ENCODE measurements around the gene ING5.

Gene ING5

DNA sequence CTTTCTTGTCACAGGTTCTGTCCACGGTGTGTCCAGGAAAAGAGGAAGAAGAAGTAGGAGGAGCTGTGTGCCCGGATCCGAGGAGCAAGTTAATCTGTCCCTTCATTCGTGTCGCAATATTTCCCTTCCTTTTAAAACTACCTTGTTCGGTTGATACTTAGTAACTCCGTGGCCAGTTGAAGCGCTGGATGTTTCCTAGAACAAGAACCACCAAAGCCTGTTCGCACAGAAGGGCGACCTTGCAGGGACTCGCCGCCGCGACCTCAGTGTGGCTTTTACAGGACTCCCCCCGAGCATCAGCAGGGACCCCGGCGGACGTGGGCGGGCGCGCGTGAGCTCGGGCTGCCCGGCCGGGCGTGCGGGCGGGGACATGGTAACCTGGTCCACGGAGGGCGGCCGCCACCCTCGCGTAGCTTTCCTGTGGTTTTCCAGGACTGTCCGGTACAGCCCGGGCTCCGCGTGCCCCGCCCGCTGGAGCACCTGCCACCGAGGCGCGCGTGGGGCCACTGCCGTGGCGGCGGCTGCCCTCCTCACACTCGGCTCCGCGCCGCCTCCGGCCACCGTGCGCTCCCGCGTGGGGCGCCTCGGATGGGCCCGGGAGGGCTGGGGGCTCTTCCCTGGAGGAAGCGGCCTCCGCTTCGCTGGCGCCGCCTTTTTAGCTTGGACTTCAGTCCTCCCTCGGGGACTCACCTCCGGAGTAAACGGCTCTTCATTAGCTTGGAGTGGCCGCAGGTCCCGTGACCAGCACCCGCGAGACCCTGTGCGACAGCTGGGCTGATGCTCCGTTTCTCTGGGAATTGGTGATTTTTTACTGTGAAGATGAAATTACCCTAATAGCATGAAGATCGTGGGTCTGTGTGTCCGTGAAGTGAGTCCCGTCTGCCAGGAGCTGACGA, 23.4 kb downstream of the ING5 start:
- Histone ChIP-seq H2AFZ (ENCODE audit: low read length) (no peak overlapping the region), H3K36me3 (ENCODE audit: insufficient read depth, low read length) (peaks cover 49% of the 10 kb centered on the region), H3K27me3 (ENCODE audit: insufficient read depth, low read length) (no peaks in the 10 kb centered on the region), H3F3A (ENCODE audit: insufficient read depth, low read length) (no peaks in the 10 kb centered on the region), H3K9ac (ENCODE audit: low read length) (no peak overlapping the region), H3K9me3 (ENCODE audit: low read length) (peaks cover 14% of the 10 kb centered on the region), H3K4me1 (ENCODE audit: insufficient read depth, low read length, severe bottlenecking) (no peaks in the 10 kb centered on the region), H4K20me1 (ENCODE audit: insufficient read depth, low read length) (no peaks in the 10 kb centered on the region), H3K27ac (ENCODE audit: low read depth, low read length, poor library complexity, severe bottlenecking) (no peak overlapping the region), H3K79me2 (ENCODE audit: insufficient read depth, low read length) (no peaks in the 10 kb centered on the region), H3K9me2 (ENCODE audit: low read depth, low read length) (no peaks in the 10 kb centered on the region), H3K4me3 (ENCODE audit: low read depth, low read length, poor library complexity, severe bottlenecking) (no peak overlapping the region), H3K4me2 (ENCODE audit: low read length) (no peak overlapping the region)
- no peak for TF ChIP-seq EZH2 (IDR thresholded peaks at IDR 0.05; ENCODE audit: borderline replicate concordance, low read length)
- TF ChIP-seq, protein P1, sequence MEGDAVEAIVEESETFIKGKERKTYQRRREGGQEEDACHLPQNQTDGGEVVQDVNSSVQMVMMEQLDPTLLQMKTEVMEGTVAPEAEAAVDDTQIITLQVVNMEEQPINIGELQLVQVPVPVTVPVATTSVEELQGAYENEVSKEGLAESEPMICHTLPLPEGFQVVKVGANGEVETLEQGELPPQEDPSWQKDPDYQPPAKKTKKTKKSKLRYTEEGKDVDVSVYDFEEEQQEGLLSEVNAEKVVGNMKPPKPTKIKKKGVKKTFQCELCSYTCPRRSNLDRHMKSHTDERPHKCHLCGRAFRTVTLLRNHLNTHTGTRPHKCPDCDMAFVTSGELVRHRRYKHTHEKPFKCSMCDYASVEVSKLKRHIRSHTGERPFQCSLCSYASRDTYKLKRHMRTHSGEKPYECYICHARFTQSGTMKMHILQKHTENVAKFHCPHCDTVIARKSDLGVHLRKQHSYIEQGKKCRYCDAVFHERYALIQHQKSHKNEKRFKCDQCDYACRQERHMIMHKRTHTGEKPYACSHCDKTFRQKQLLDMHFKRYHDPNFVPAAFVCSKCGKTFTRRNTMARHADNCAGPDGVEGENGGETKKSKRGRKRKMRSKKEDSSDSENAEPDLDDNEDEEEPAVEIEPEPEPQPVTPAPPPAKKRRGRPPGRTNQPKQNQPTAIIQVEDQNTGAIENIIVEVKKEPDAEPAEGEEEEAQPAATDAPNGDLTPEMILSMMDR (IDR thresholded peaks at IDR 0.05; ENCODE audit: low read length) = no peak

DNA sequence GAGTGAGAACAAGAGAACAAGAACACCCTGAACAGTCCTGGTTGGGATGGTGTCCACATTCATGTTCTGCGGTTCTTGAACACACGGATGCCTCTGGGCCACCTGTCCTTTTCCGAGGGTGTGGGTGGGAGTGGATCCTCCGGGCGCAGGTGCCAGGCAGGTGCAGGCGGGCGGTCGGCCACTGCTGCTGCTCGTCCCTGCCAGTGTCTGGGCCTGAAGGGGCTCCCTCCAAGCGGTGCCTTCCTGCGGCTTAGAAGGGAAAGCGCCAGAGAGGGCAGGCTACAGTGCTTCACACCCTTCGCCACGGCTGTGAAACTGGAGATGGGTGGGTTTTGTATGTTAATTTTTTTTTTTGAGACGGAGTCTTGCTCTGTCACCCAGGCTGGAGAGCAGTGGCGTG, 24.6 kb downstream of the ING5 start:
- Histone ChIP-seq H3K27me3 (ENCODE audit: insufficient read depth, low read length) (no peaks in the 10 kb centered on the region), H3K4me2 (ENCODE audit: low read length) (no peak overlapping the region), H3F3A (ENCODE audit: insufficient read depth, low read length) (no peaks in the 10 kb centered on the region), H3K4me1 (ENCODE audit: insufficient read depth, low read length, severe bottlenecking) (peaks cover 4% of the 10 kb centered on the region), H3K4me3 (ENCODE audit: low read depth, low read length, poor library complexity, severe bottlenecking) (no peak overlapping the region), H3K9me2 (ENCODE audit: low read depth, low read length) (no peaks in the 10 kb centered on the region), H4K20me1 (ENCODE audit: insufficient read depth, low read length) (no peaks in the 10 kb centered on the region), H2AFZ (ENCODE audit: low read length) (no peak overlapping the region), H3K79me2 (ENCODE audit: insufficient read depth, low read length) (no peaks in the 10 kb centered on the region), H3K27ac (ENCODE audit: low read depth, low read length, poor library complexity, severe bottlenecking) (no peak overlapping the region), H3K36me3 (ENCODE audit: insufficient read depth, low read length) (peaks cover 37% of the 10 kb centered on the region), H3K9me3 (ENCODE audit: low read length) (peaks cover 14% of the 10 kb centered on the region), H3K9ac (ENCODE audit: low read length) (no peak overlapping the region)
- TF ChIP-seq, protein P1 (IDR thresholded peaks at IDR 0.05; ENCODE audit: low read length) = no peak
- TF ChIP-seq EZH2 (IDR thresholded peaks at IDR 0.05; ENCODE audit: borderline replicate concordance, low read length) = no peak

GRCh38 chr2:241728000-241728399, 26.2 kb downstream of the ING5 start:
- H3K9me2 ChIP-seq (ENCODE audit: low read depth, low read length) = no peaks in the 10 kb centered on the region
- H2AFZ ChIP-seq (ENCODE audit: low read length) = no peak overlapping the region
- H4K20me1 ChIP-seq (ENCODE audit: insufficient read depth, low read length) = no peaks in the 10 kb centered on the region
- no peak overlapping the region for H3K4me2 ChIP-seq (ENCODE audit: low read length)
- H3K27ac ChIP-seq (ENCODE audit: low read depth, low read length, poor library complexity, severe bottlenecking) = no peak overlapping the region
- TF ChIP-seq, protein P1 (IDR thresholded peaks at IDR 0.05; ENCODE audit: low read length) = no peak
- no peak for TF ChIP-seq EZH2 (IDR thresholded peaks at IDR 0.05; ENCODE audit: borderline replicate concordance, low read length)
- no peaks in the 10 kb centered on the region for H3F3A ChIP-seq (ENCODE audit: insufficient read depth, low read length)
- H3K36me3 ChIP-seq (ENCODE audit: insufficient read depth, low read length) = peaks cover 21% of the 10 kb centered on the region
- H3K9ac ChIP-seq (ENCODE audit: low read length) = no peak overlapping the region
- H3K9me3 ChIP-seq (ENCODE audit: low read length) = peaks cover 5% of the 10 kb centered on the region
- no peaks in the 10 kb centered on the region for H3K79me2 ChIP-seq (ENCODE audit: insufficient read depth, low read length)
- no peaks in the 10 kb centered on the region for H3K27me3 ChIP-seq (ENCODE audit: insufficient read depth, low read length)
- peaks cover 10% of the 10 kb centered on the region for H3K4me1 ChIP-seq (ENCODE audit: insufficient read depth, low read length, severe bottlenecking)
- H3K4me3 ChIP-seq (ENCODE audit: low read depth, low read length, poor library complexity, severe bottlenecking) = no peak overlapping the region
